NCI-H1105 treated with DMSO at 0.1 percent for 48 hours (cell line): ENCODE measurements around the gene SAP25.
"Not testable (repeated sequence)": the region's sequence is repeated elsewhere in the genome, so short reads cannot be mapped to it uniquely, and the experiment has no call there.

Experiments
- DNase-seq: peaks from one replicate; lab custom pipeline; 2025; lab: John Stamatoyannopoulos, UW

Gene SAP25

GRCh38 chr7:100561491-100562194, 12.1 kb downstream of the SAP25 start:
- no peak for DNase-seq

GRCh38 chr7:100559127-100559526, 14.6 kb downstream of the SAP25 start:
- DNase-seq: no peak

- DNase-seq: no peak
Observed at GRCh38 chr7:100556541-100556940, 17.2 kb downstream of the SAP25 start.

- DNase-seq: no peak
Observed at GRCh38 chr7:100555701-100556100, 18.0 kb downstream of the SAP25 start.

GRCh38 chr7:100553032-100553431, 20.7 kb downstream of the SAP25 start:
- no peak for DNase-seq

- no peak for DNase-seq
Observed at GRCh38 chr7:100552532-100552931, 21.2 kb downstream of the SAP25 start.

- not testable (repeated sequence) for DNase-seq
Observed at GRCh38 chr7:100548446-100548845, 25.3 kb downstream of the SAP25 start.

GRCh38 chr7:100547872-100548271, 25.8 kb downstream of the SAP25 start:
- no peak for DNase-seq

GRCh38 chr7:100546926-100547800, 26.5 kb downstream of the SAP25 start:
- no peak for DNase-seq

GRCh38 chr7:100546129-100546925, 27.4 kb downstream of the SAP25 start:
- no peak for DNase-seq

- DNase-seq: no peak
Observed at GRCh38 chr7:100545360-100546128, 28.2 kb downstream of the SAP25 start.

GRCh38 chr7:100544967-100545359, 28.7 kb downstream of the SAP25 start:
- DNase-seq: no peak

- DNase-seq: no peak
Observed at GRCh38 chr7:100544386-100544785, 29.3 kb downstream of the SAP25 start.

- DNase-seq: no peak
Observed at GRCh38 chr7:100543586-100543985, 30.1 kb downstream of the SAP25 start.

- DNase-seq: not testable (repeated sequence)
Observed at GRCh38 chr7:100541309-100541708, 32.4 kb downstream of the SAP25 start.

- no peak for DNase-seq
Observed at GRCh38 chr7:100540073-100540723, 33.5 kb downstream of the SAP25 start.

- no peak for DNase-seq
Observed at GRCh38 chr7:100539436-100540006, 34.2 kb downstream of the SAP25 start.

- DNase-seq: peak; percentile 99
Observed at GRCh38 chr7:100538654-100539435, 34.9 kb downstream of the SAP25 start, which contains the start of gene AGFG2. AGFG2 (plus strand) TSS chr7:100539203; CDS start chr7:100539347, 144 bp downstream.

- no peak for DNase-seq
Observed at GRCh38 chr7:100538348-100538653, 35.4 kb downstream of the SAP25 start.

- not testable (repeated sequence) for DNase-seq
Observed at GRCh38 chr7:100536695-100537094, 37.0 kb downstream of the SAP25 start.
